Measurements from ENCODE around the gene TMEM245.

- TF ChIP-seq CTCF (IDR thresholded peaks at IDR 0.05; ENCODE audit: insufficient read depth, low read depth, low read length) (no peak), EZH2 (IDR thresholded peaks at IDR 0.05; ENCODE audit: insufficient read depth, low read length) (no peak)
Observed at GRCh38 chr9:109083141-109083540, 36.6 kb downstream of the TMEM245 start.
